Astrocyte (in vitro differentiated cells and primary cell): Measurements from ENCODE around the gene SYNRG. TPM values are rescaled to one million over a fixed set of nuclear protein-coding genes. Genes with fewer than 3 reads are reported as not detected.

Experiments
- DNase-seq: peaks from one replicate; pipeline ENCODE4 v3.0.0-alpha.2; 2010; ENCODE audit warnings: low read depth
- FAIRE-seq: peaks from 2 replicates; lab custom pipeline; 2011; peaks lifted over from hg19 to GRCh38; lab: Jason Lieb, UNC
- H2AFZ ChIP-seq: 2 replicates; pipeline ENCODE4 v1.6.0; 2012; ENCODE audit warnings: low read depth, low read length, inconsistent platforms
- H3K27ac ChIP-seq: 2 replicates; pipeline ENCODE4 v1.5.1; 2011; ENCODE audit warnings: low read depth, low read length, inconsistent platforms
- H3K27me3 ChIP-seq: 2 replicates; pipeline ENCODE4 v1.6.0; 2011; ENCODE audit warnings: low read length, inconsistent platforms; ENCODE audit not compliant: insufficient read depth
- H3K36me3 ChIP-seq: 2 replicates; pipeline ENCODE4 v1.5.1; 2011; ENCODE audit warnings: low read length, inconsistent platforms; ENCODE audit not compliant: insufficient read depth
- H3K4me1 ChIP-seq: 2 replicates; pipeline ENCODE4 v1.5.1; 2011; ENCODE audit warnings: low read length, inconsistent platforms; ENCODE audit not compliant: insufficient read depth
- H3K4me2 ChIP-seq: 2 replicates; pipeline ENCODE4 v1.6.0; 2012; ENCODE audit warnings: low read length, inconsistent platforms
- H3K4me3 ChIP-seq: 2 replicates; pipeline ENCODE4 v1.5.1; 2011; ENCODE audit warnings: low read depth, mild to moderate bottlenecking, low read length, inconsistent platforms; ENCODE audit not compliant: insufficient read depth
- H3K79me2 ChIP-seq: 2 replicates; pipeline ENCODE4 v1.6.0; 2012; ENCODE audit warnings: mild to moderate bottlenecking, low read length, inconsistent platforms; ENCODE audit not compliant: insufficient read depth
- H3K9ac ChIP-seq: 2 replicates; pipeline ENCODE4 v1.6.0; 2012; ENCODE audit warnings: mild to moderate bottlenecking, low read length, inconsistent platforms
- H3K9me3 ChIP-seq: 2 replicates; pipeline ENCODE4 v1.5.1; 2012; ENCODE audit warnings: low read depth, mild to moderate bottlenecking, low read length, inconsistent platforms; ENCODE audit not compliant: insufficient read depth
- H4K20me1 ChIP-seq: 2 replicates; pipeline ENCODE4 v1.6.0; 2012; ENCODE audit warnings: low read length, inconsistent platforms; ENCODE audit not compliant: insufficient read depth
- H3K27ac Mint-ChIP-seq: one replicate; pipeline ENCODE4 v1.8.0; 2021; ENCODE audit warnings: mild to moderate bottlenecking, mixed read lengths; ENCODE audit not compliant: unreplicated experiment
- H3K27me3 Mint-ChIP-seq: one replicate; pipeline ENCODE4 v1.8.0; 2021; ENCODE audit warnings: low read depth, mixed read lengths; ENCODE audit not compliant: unreplicated experiment
- H3K36me3 Mint-ChIP-seq: one replicate; pipeline ENCODE4 v1.8.0; 2021; ENCODE audit warnings: low read depth, mixed read lengths; ENCODE audit not compliant: unreplicated experiment
- H3K4me1 Mint-ChIP-seq: one replicate; pipeline ENCODE4 v1.8.0; 2021; ENCODE audit warnings: low read depth, mixed read lengths; ENCODE audit not compliant: unreplicated experiment
- H3K4me3 Mint-ChIP-seq: one replicate; pipeline ENCODE4 v1.8.0; 2021; ENCODE audit warnings: mild to moderate bottlenecking, moderate library complexity, mixed read lengths; ENCODE audit not compliant: unreplicated experiment
- H3K9me3 Mint-ChIP-seq: one replicate; pipeline ENCODE4 v1.8.0; 2021; ENCODE audit warnings: mild to moderate bottlenecking, mixed read lengths; ENCODE audit not compliant: unreplicated experiment
- CTCF ChIP-seq: IDR thresholded peaks from 2 replicates; pipeline ENCODE4 v1.5.1; 2011; ENCODE audit warnings: low read depth, mild to moderate bottlenecking, inconsistent platforms, low read length, moderate library complexity; ENCODE audit not compliant: insufficient read depth
- EZH2 ChIP-seq: IDR thresholded peaks from 2 replicates; pipeline ENCODE4 v1.6.1; 2012; ENCODE audit warnings: mild to moderate bottlenecking, low read length, inconsistent platforms; ENCODE audit not compliant: insufficient read depth
- total RNA-seq: library from RNA; stranded (reverse); gene quantifications from 2 replicates; pipeline ENCODE4 v1.2.1, GENCODE V29; 2021

SYNRG gene
- total RNA-seq, 1 donor from 2014 or later, result 31.3 TPM

- Mint-ChIP-seq H3K9me3 (peaks cover 3% of the 10 kb centered on the region), H3K27me3 (no peaks in the 10 kb centered on the region), H3K27ac (no peak overlapping the region), H3K36me3 (peaks cover 11% of the 10 kb centered on the region), H3K4me3 (no peak overlapping the region), H3K4me1 (no peaks in the 10 kb centered on the region)
- H3K27ac ChIP-seq, result no peak overlapping the region
- FAIRE-seq (no peak), DNase-seq (no peak)
- H4K20me1 ChIP-seq, result peaks cover 3% of the 10 kb centered on the region
- H3K27me3 ChIP-seq, result no peaks in the 10 kb centered on the region
- H3K36me3 ChIP-seq, result peaks cover 44% of the 10 kb centered on the region
- no peak overlapping the region for H3K4me2 ChIP-seq
- no peaks in the 10 kb centered on the region for H3K79me2 ChIP-seq
- H2AFZ ChIP-seq, result no peak overlapping the region
- H3K4me3 ChIP-seq, result no peak overlapping the region
- no peaks in the 10 kb centered on the region for H3K9me3 ChIP-seq
- TF ChIP-seq EZH2, result no peak
- no peak for TF ChIP-seq CTCF
- no peak overlapping the region for H3K9ac ChIP-seq
- peaks cover 4% of the 10 kb centered on the region for H3K4me1 ChIP-seq
Observed at GRCh38 chr17:37568350-37569053, 40.7 kb downstream of the SYNRG start.

- H3K36me3 ChIP-seq, result peaks cover 40% of the 10 kb centered on the region
- no peaks in the 10 kb centered on the region for H3K27me3 Mint-ChIP-seq
Observed at GRCh38 chr17:37567538-37567937, 41.7 kb downstream of the SYNRG start.

More at GRCh38 chr17:37567538-37567937, 41.7 kb downstream of the SYNRG start:
- Histone ChIP-seq H3K4me3 (no peak overlapping the region), H3K9me3 (no peaks in the 10 kb centered on the region), H3K27ac (no peak overlapping the region), H4K20me1 (peaks cover 3% of the 10 kb centered on the region), H3K9ac (no peak overlapping the region), H3K27me3 (no peaks in the 10 kb centered on the region), H2AFZ (no peak overlapping the region), H3K4me1 (peaks cover 4% of the 10 kb centered on the region), H3K4me2 (no peak overlapping the region), H3K79me2 (no peaks in the 10 kb centered on the region)
- TF ChIP-seq CTCF, result no peak
- Mint-ChIP-seq H3K36me3 (peaks cover 11% of the 10 kb centered on the region), H3K9me3 (peaks cover 3% of the 10 kb centered on the region), H3K27ac (no peak overlapping the region), H3K4me1 (no peaks in the 10 kb centered on the region), H3K4me3 (no peak overlapping the region)
- no peak for FAIRE-seq
- DNase-seq, result no peak
